Measurements from ENCODE around the gene DSCAML1. TPM values are rescaled to one million over a fixed set of nuclear protein-coding genes. Genes with fewer than 3 reads are reported as not detected.

Gene DSCAML1
- total RNA-seq, 1 experiment from 2014 or later = 0.15 TPM

DNA sequence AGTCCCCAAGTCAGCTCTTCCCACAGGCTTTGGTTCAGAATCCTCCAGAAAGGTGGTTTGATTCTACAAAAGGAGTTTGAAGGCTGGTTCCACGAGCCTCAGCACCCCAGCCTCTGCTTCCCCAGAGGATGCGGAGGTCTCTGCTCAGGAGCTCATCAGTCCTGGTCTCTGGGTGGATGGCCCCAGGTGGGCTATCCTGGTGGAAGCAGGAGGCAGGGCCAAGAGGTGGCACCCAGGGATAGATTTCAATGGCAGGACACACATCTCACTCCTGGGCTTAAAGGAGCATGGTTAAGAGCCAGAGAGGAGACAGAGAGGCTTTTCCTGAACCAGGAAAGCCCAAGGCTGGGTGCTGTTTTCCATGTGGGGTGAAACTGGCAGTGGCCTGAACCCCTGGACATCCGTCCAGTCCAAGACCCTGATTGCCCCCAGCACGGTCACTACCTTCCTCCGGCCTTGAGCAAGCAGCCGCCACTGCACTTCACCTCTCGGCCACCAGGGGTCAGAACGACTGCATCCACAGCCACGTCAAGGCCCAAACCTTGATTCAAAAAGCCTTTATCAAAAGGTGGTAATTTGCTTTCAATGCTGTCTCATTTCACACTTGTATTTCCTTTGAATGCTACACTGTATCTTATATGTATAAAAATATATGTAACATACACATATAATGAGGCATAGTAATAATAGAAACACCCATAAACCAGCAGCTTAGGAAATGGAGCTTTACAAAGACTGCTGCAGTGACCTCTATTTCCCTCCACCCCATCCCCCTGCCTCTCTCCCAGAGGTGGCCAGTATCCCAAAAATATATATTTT, 46.9 kb upstream of the DSCAML1 start:
- H3K79me1 ChIP-seq (ENCODE audit: insufficient read depth, low read depth, low read length, poor library complexity, severe bottlenecking) = no peaks in the 10 kb centered on the region
- H3T11ph ChIP-seq (ENCODE audit: low read length) = no peak overlapping the region
- H4K91ac ChIP-seq (ENCODE audit: insufficient read length, low read depth, low read length) = no peak overlapping the region
- no peak overlapping the region for H3K4me2 ChIP-seq (ENCODE audit: insufficient read depth, insufficient read length, low read length)
- Mint-ChIP-seq H3K4me3 (no peak overlapping the region), H3K36me3 (ENCODE audit: insufficient read depth in 1 of 3, low read depth in 3 of 3) (peaks cover 0 to 12% (median 0%) of the 10 kb centered on the region in 3 experiments; a peak in 2 of 7 replicates), H3K27ac (no peak overlapping the region), H3K4me1 (no peaks in the 10 kb centered on the region), H3K9me3 (no peaks in the 10 kb centered on the region), H3K27me3 (ENCODE audit: low read depth) (peaks cover 2% of the 10 kb centered on the region; the same call in 1 of the 2 replicates)
- no peak overlapping the region for H2AK5ac ChIP-seq (ENCODE audit: insufficient read length, low read length)
- no peaks in the 10 kb centered on the region for H3K27me3 ChIP-seq (ENCODE audit: insufficient read depth, low read length)
- no peak overlapping the region for H2AFZ ChIP-seq (ENCODE audit: low read length)
- H4K8ac ChIP-seq (replicated peaks; ENCODE audit: insufficient read length, low read depth, low read length) = no peak overlapping the region
- H3K56ac ChIP-seq (ENCODE audit: insufficient read length, low read depth, low read length) = no peak overlapping the region
- no peak overlapping the region for H3K23ac ChIP-seq (ENCODE audit: insufficient read length, low read depth, low read length)
- no peak overlapping the region for H2BK5ac ChIP-seq (ENCODE audit: insufficient read length, low read length)
- H2BK120ac ChIP-seq (ENCODE audit: low read depth, low read length, poor library complexity, severe bottlenecking) = no peak overlapping the region
- TF ChIP-seq, protein P1, sequence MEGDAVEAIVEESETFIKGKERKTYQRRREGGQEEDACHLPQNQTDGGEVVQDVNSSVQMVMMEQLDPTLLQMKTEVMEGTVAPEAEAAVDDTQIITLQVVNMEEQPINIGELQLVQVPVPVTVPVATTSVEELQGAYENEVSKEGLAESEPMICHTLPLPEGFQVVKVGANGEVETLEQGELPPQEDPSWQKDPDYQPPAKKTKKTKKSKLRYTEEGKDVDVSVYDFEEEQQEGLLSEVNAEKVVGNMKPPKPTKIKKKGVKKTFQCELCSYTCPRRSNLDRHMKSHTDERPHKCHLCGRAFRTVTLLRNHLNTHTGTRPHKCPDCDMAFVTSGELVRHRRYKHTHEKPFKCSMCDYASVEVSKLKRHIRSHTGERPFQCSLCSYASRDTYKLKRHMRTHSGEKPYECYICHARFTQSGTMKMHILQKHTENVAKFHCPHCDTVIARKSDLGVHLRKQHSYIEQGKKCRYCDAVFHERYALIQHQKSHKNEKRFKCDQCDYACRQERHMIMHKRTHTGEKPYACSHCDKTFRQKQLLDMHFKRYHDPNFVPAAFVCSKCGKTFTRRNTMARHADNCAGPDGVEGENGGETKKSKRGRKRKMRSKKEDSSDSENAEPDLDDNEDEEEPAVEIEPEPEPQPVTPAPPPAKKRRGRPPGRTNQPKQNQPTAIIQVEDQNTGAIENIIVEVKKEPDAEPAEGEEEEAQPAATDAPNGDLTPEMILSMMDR (conservative IDR thresholded peaks at IDR 0.05) = peak; percentile 96
- no peak overlapping the region for H4K5ac ChIP-seq (ENCODE audit: insufficient read length, low read depth, low read length)
- H2BK15ac ChIP-seq (ENCODE audit: low read depth, low read length) = no peak overlapping the region
- no peaks in the 10 kb centered on the region for H3K4me1 ChIP-seq (ENCODE audit: insufficient read depth, low read length)
- no peaks in the 10 kb centered on the region for H3K23me2 ChIP-seq (ENCODE audit: insufficient read length, low read depth, low read length, poor library complexity, severe bottlenecking)
- no peaks in the 10 kb centered on the region for H3K79me2 ChIP-seq (ENCODE audit: insufficient read depth, low read length)
- H4K20me1 ChIP-seq (ENCODE audit: control insufficient read depth, insufficient read depth, insufficient read length) = no peaks in the 10 kb centered on the region
- H2BK12ac ChIP-seq (ENCODE audit: insufficient read length, low read depth, low read length) = no peak overlapping the region
- H3K4ac ChIP-seq (ENCODE audit: low read depth, low read length) = no peak overlapping the region
- WGBS (ENCODE audit: extremely low coverage, insufficient read length, low lambda C conversion rate) = no CpG with 5 or more reads among the region's 9 CpGs
- H3K9me3 ChIP-seq (ENCODE audit: control insufficient read depth, low read depth, low read length) = no peaks in the 10 kb centered on the region
- no peak overlapping the region for H3K14ac ChIP-seq (ENCODE audit: insufficient read depth, low read length)
- peak; percentile 74 for DNase-seq
- no peak overlapping the region for H3K27ac ChIP-seq (ENCODE audit: insufficient read length, low read depth, low read length)
- H2BK20ac ChIP-seq (ENCODE audit: low read depth, low read length, poor library complexity, severe bottlenecking) = no peak overlapping the region
- no peak overlapping the region for H3K18ac ChIP-seq (ENCODE audit: insufficient read length, low read depth, low read length)
- H3K9ac ChIP-seq (ENCODE audit: extremely low read depth, insufficient read length, low read length) = no peak overlapping the region

All from H9 (cell line).